Breast epithelium (tissue), 4 donors: Measurements from ENCODE around the gene A4GALT. TPM values are rescaled to one million over a fixed set of nuclear protein-coding genes. Genes with fewer than 3 reads are reported as not detected.

Source experiments
- DNase-seq, 2 donors: peaks; one replicate each; pipeline ENCODE4 v3.0.0-alpha.2; 2019; ENCODE audit warnings: low spot score in 2 of 2
- H3K27ac ChIP-seq, 2 donors: fragments of 200-600 bp; sonication (generic) in 1 of 2; one replicate each; pipeline ENCODE4 v1.5.1; 2016 to 2019; ENCODE audit warnings: mild to moderate bottlenecking in 1 of 2
- H3K27me3 ChIP-seq, 2 donors: fragments of 200-600 bp; sonication (generic) in 1 of 2; one replicate each; pipeline versions ENCODE4 v1.5.1 to v1.6.0; 2017 to 2019; ENCODE audit warnings: control low read depth in 1 of 2, mild to moderate bottlenecking in 1 of 2
- H3K36me3 ChIP-seq: fragments of 200-600 bp; one replicate; pipeline ENCODE4 v1.5.1; 2019
- H3K4me1 ChIP-seq, 2 donors: fragments of 200-600 bp; sonication (generic); one replicate each; pipeline ENCODE4 v1.5.1; 2016 to 2019; ENCODE audit warnings: control low read depth in 1 of 2
- H3K4me3 ChIP-seq, 3 donors: fragments of 200-600 bp; sonication (generic); 1 replicate in 2 of 3; 2 replicates in 1 of 3; pipeline ENCODE4 v1.5.1; 2016 to 2019; ENCODE audit warnings: mild to moderate bottlenecking in 3 of 3, moderate library complexity in 2 of 3
- H3K9me3 ChIP-seq, 2 donors: fragments of 200-600 bp; sonication (generic) in 1 of 2; one replicate each; pipeline ENCODE4 v1.5.1; 2016 to 2019; ENCODE audit warnings: control low read depth in 1 of 2
- CTCF ChIP-seq, 3 donors: fragments of 450-650 bp; IDR thresholded peaks; one replicate each; pipeline ENCODE4 v1.5.1; 2016 to 2017; ENCODE audit warnings: antibody characterized with exemption in 3 of 3, mild to moderate bottlenecking in 3 of 3, moderate library complexity in 3 of 3
- POLR2A ChIP-seq: fragments of 450-650 bp; IDR thresholded peaks from one replicate; pipeline ENCODE4 v1.6.1; 2016; ENCODE audit warnings: antibody characterized with exemption, mild to moderate bottlenecking, moderate library complexity
- POLR2AphosphoS5 ChIP-seq, 3 donors: sonication (generic); formaldehyde crosslinking; IDR thresholded peaks; one replicate each; pipeline ENCODE4 v1.6.1; 2017; ENCODE audit warnings: antibody characterized with exemption in 3 of 3
- intact Hi-C: fragments of 100-400 bp; cut with DNase I; formaldehyde crosslinking; loops from one replicate; pipeline ENCODE4 v1.15.1; 2023; ENCODE audit warnings: low total_unique reads
- total RNA-seq, 3 donors: library from RNA; depleted of rRNA; stranded (reverse); fragments of >200 nt; gene quantifications; one replicate each; pipeline ENCODE4 v1.1.0, GENCODE V29; 2016

The A4GALT gene
- total RNA-seq, 3 donors from 2014 or later: 6.6 to 32.8 (median 22.9) TPM

GRCh38 chr22:42693055-42693762 lies 27.5 kb downstream of the A4GALT start:
- Histone ChIP-seq H3K27ac (peak overlapping the region in 1 of 2 donors; percentile 71), H3K4me1 (peaks cover 4 to 5% of the 10 kb centered on the region in 2 donors), H3K9me3 (no peaks in the 10 kb centered on the region), H3K27me3 (no peaks in the 10 kb centered on the region), H3K4me3 (no peak overlapping the region), H3K36me3 (no peaks in the 10 kb centered on the region)
- DNase-seq: no peak
- intact Hi-C loops: no loop called here
- TF ChIP-seq POLR2A (no peak), POLR2AphosphoS5 (IDR thresholded peaks at IDR 0.05) (no peak), CTCF (IDR thresholded peaks at IDR 0.05) (no peak)

DNA sequence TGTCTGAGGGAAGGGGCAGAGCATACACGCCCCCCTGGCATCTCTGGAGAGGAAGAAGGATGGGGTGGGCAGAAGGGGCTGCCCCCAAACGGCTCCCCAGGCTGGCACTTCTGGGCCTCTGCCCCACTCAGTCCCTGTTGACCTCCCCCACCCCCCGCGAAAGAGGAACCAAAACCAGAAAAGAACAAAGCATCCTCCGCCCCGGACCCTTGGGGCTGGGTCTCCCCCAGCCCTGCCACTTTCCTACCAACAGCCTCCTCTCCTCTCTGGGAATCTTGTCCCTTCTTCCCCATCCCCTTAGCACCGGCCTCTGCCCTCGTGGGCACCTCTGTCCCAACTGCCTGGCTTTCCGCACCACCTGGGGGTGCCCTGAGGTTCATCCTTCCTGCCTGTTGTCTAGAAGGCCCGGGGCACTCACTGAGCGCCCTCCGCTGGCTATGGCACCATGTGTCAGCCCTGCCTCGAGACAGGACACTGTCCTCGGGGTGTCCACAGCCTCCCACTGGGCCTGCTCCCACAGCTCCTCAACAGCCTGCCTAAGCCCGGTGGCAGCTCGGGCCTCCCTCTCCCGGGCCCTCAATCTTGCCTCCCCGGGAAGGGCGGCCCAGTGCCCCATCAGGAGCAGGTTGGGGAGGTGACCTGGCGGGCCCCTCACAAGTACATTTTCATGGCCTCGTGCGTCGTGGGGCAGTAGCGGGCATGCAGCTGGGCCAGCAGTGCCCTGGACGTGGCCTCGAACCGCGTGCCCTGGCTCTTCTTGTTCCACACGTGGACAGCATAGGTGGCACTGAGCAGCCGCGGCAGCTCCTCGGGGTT lies 28.2 kb downstream of the A4GALT start:
- TF ChIP-seq POLR2AphosphoS5 (IDR thresholded peaks at IDR 0.05) (no peak), CTCF (IDR thresholded peaks at IDR 0.05) (no peak), POLR2A (no peak)
- H3K27me3 ChIP-seq: no peaks in the 10 kb centered on the region
- no peak overlapping the region for H3K4me3 ChIP-seq
- H3K27ac ChIP-seq: peak overlapping the region in 1 of 2 donors; percentile 71
- peaks cover 11 to 12% of the 10 kb centered on the region in 2 donors for H3K4me1 ChIP-seq
- intact Hi-C loops: no loop called here
- no peaks in the 10 kb centered on the region for H3K36me3 ChIP-seq
- H3K9me3 ChIP-seq: no peaks in the 10 kb centered on the region
- no peak for DNase-seq

- no peaks in the 10 kb centered on the region for H3K36me3 ChIP-seq
- DNase-seq: no peak
- intact Hi-C loops: no loop called here
- H3K4me1 ChIP-seq: peaks cover 11 to 15% of the 10 kb centered on the region in 2 donors
- peak overlapping the region in 1 of 2 donors; percentile 71 for H3K27ac ChIP-seq
- H3K27me3 ChIP-seq: no peaks in the 10 kb centered on the region
- H3K9me3 ChIP-seq: no peaks in the 10 kb centered on the region
- TF ChIP-seq POLR2AphosphoS5 (IDR thresholded peaks at IDR 0.05): no peak
- TF ChIP-seq CTCF (IDR thresholded peaks at IDR 0.05): no peak
- TF ChIP-seq POLR2A: no peak
- H3K4me3 ChIP-seq: no peak overlapping the region
Measured at GRCh38 chr22:42691440-42691839, 29.2 kb downstream of the A4GALT start.

GRCh38 chr22:42688241-42689211 lies 32.1 kb downstream of the A4GALT start:
- TF ChIP-seq POLR2A (no peak), POLR2AphosphoS5 (IDR thresholded peaks at IDR 0.05) (peak; percentile 61 to 99 (median 96))
- no peaks in the 10 kb centered on the region for H3K27me3 ChIP-seq
- H3K27ac ChIP-seq: peak overlapping the region; percentile 78 to 92
- no peaks in the 10 kb centered on the region for H3K9me3 ChIP-seq
- H3K4me3 ChIP-seq: peak overlapping the region in 1 of 3 donors; percentile 34
- DNase-seq: peak; percentile 84 to 87
- no peaks in the 10 kb centered on the region for H3K36me3 ChIP-seq
- H3K4me1 ChIP-seq: peaks cover 11 to 19% of the 10 kb centered on the region in 2 donors
- intact Hi-C loops: no loop called here
